CD4-positive, alpha-beta T cell treated with Interleukin-17A for 1 hour (primary cell): ENCODE data around the gene CSNK1E.
A peak's percentile ranks its signal among the peaks of the same experiment; 100 is the strongest.
"Not testable (repeated sequence)": the region's sequence is repeated elsewhere in the genome, so short reads cannot be mapped to it uniquely, and the experiment has no call there.

Experiments
- DNase-seq: peaks from one replicate; pipeline ENCODE4 v3.0.0-alpha.2; 2020

CSNK1E gene

GRCh38 chr22:38317122-38317994 is at the start of gene CSNK1E:
Gene CSNK1E, minus strand, starts transcription at chr22:38317433. Its CDS starts 3,276 bp downstream, at chr22:38314157.
- peak; percentile 82 for DNase-seq

DNA sequence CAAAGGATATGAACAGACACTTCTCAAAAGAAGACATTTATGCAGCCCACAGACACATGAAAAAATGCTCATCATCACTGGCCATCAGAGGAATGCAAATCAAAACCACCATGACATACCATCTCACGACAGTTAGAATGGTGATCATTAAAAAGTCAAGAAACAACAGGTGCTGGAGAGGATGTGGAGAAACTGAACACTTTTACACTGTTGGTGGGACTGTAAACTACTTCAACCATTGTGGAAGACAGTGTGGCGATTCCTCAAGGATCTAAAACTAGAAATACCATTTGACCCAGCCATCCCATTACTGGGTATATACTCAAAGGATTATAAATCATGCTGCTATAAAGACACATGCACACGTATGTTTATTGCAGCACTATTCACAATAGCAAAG is 48.6 kb upstream of the CSNK1E start:
- DNase-seq, result not testable (repeated sequence)

- not testable (repeated sequence) for DNase-seq
Observed at GRCh38 chr22:38365174-38365573, 47.9 kb upstream of the CSNK1E start.

DNA sequence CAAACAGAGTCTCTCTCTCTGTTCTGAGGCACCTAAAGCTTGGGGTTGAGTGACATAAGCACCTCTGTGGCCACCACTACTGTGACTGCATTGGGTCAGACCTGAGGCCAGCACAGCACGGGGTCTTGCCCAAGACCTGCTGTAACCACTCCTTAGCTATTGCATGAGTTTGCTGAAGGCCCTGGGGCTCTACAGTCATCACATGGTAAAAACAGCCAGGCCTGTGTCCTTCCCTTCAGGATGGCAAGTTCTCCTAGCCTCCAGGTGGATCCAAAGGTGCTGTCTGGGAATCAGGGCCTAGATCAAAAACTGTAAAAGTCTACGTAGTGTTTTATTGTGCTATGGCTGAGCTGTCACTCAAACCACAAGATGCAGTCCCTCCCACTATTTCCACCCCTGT is 43.3 kb upstream of the CSNK1E start:
- DNase-seq, result not testable (repeated sequence)

DNA sequence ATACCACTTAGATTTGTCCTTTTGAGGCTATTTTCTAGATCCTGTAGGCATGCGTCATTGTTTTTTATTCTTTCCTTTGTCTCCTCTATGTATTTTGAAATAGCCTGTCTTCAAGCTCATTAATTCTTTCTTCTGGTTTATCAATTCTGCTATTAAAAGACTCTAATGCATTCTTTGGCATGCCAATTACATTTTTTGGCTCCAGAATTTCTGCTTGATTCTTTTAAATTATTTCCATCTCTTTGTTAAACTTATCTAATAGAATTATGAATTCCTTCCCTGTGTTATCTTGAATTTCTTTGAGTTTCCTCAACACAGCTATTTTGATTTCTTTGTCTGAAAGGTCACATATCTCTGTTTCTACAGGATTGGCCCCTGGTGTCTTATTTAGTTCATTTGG is 42.6 kb upstream of the CSNK1E start:
- DNase-seq, result not testable (repeated sequence)

- DNase-seq, result not testable (repeated sequence)
Observed at GRCh38 chr22:38357971-38358370, 40.7 kb upstream of the CSNK1E start.

- no peak for DNase-seq
Observed at GRCh38 chr22:38355275-38355674, 38.0 kb upstream of the CSNK1E start.

DNA sequence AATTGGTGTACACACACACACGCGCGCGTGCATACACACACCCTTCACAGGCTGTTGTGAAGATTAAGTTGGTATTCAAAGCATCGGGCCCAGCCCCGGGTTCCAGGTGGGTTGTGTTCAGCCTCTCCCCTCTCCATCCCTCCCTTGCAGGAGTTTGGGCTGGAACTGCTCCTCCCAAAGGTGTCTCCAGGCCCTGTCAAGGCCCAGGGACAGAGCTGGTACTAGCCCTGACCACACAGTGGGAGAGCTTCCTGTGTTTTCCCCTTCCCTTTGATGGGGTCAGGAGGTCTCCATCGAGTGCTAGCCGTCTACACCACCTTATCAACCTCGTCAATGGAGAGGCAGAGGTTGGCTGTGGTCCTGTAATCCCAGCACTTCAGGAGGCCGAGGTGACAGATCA is 36.5 kb upstream of the CSNK1E start:
- no peak for DNase-seq

- DNase-seq, result peak; percentile 69
Observed at GRCh38 chr22:38353142-38353629, 36.0 kb upstream of the CSNK1E start.

- no peak for DNase-seq
Observed at GRCh38 chr22:38352436-38352835, 35.2 kb upstream of the CSNK1E start.

GRCh38 chr22:38350444-38351359 is 33.5 kb upstream of the CSNK1E start:
- no peak for DNase-seq

DNA sequence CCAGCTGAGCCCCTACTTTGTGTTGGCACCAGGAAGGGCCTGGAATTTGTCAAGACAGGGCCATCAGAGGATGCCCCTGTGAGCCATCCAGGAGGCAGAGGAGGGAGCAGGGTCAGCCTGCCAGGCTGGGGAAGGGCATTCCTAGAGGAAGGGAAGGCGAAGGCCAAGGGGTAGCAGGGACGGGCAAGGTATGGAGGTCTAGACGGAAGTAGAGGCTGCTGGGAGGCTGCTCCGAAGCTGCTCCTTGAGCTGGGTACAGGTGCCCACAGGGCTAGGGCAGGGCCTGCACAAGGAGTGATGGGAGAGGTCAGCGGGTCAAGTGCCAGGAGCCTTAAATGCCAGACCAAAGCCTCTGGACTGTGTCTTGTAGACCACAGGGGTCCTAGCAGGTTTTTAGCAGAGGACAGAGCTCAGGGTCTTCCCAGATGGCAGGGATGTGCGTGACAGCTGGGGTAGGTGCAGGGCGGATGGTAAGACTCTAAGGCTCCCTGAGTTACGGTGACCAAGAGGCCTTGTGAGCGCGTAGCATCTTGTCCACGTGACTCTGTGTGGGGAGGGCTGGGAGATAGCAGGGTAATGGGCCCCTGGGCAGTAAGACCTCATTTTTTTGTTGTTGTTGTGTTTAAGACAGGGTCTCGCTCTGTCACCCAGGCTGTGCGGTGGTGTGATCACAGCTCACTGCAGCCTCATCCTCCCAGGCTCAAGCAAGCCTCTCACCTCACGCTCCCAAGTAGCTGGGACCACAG is 31.7 kb upstream of the CSNK1E start:
- no peak for DNase-seq

GRCh38 chr22:38347944-38348750 is 30.9 kb upstream of the CSNK1E start:
- no peak for DNase-seq

DNA sequence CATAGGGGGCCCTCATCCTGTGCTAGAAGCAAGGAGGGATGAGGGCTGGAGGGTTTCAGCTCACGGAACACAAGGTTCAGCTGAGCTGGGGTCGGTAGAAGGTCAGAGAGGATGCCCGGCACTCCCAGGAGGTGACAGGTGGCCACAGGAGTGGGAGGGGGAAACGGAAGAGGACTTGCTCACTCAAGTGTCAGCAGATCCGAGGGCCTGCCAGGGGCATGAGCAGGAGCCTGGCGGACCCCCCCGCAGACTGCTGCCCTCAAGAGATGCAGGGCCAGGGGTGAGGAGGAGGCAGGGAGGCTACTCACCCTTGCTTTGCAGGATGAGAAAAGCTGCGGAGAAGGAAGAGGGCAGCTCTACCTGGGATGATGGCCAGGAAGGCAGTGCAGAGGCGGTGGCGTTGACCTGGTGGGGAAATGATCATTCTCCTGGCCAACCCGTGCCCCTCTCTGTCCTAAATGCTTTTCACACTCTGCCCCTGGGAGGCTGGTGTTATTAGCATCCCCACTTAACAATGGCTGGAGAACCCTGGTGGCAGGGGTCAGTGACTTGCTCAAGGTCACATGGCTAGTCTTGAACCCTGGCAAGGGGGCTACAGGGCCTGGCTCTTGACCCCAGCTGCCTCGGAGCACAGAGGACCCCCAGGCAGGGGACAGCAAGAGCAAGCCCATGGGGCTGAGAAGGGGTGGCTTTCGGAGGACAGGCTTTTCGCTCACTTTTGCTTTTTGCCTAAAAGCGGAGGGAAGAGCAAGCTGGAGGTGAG is 30.1 kb upstream of the CSNK1E start:
- DNase-seq, result no peak

DNA sequence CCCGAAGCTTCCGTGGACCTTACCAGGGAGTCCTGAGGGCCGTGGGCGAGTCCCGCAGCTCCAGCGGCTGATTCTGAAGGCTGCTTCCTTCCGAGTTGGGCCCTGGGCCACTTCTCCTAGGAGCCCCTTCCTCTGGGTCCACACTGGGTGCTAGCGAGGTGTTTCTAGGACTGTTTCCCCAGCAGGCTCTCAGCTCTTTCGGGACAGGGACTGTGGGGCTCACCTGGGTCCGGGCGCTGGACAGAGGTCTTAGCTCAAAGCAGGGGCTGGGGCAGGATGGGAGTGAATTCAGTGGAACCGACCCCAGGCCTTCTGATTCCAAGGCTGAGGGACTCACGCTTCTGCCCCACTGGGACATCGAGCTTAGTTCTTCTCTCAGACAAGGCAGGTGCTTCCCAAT is 29.3 kb upstream of the CSNK1E start:
- DNase-seq, result no peak

DNA sequence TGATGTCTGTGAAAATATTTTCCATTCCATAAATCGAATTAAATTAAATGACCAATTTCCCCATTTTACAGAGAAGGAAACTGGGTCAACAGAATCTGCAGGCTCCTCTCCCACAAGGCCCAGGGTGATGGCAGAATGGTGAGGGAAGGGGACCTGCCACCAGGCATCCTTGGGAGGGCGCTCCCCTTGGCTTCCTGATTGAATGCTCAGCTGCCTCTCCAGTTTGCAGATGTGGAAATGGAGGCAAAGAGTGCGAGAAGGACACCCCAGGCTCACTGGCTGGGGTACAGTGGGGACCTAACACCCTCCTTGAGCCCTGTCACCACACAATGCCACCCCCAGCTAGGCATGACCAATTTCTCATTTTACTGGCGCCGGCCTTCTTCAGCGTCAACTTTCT is 28.5 kb upstream of the CSNK1E start:
- no peak for DNase-seq

GRCh38 chr22:38339893-38340292 is 22.7 kb upstream of the CSNK1E start:
- not testable (repeated sequence) for DNase-seq

DNA sequence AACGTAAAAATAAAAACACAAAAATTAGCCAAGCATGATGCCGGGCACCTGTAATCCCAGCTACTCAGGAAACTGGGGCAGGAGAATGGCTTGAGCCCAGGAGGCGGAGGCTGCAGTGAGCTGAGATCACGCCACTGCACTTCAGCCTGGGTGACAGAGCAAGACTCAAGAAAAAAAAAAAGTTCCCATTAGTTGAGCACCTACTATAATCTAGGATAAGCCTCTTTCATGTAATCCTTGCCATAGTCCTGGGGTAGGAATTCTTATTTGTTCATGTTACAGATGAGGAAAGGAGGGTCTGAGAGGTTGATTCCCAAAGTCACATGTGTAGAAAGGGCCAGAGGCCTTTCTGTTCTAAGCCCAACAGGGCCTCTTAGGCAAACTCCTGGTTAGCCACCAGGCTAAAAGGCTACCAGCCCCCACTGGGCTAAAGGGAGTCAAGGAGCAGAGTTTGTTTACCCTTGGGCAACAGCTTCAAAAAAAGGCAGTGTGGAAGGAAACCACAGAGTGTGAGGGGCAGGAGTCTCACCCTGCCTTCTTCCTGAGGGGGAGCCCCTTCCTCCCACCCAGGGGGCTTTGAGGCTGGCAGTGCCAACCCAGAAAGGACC is 21.6 kb upstream of the CSNK1E start:
- DNase-seq, result no peak

- DNase-seq, result no peak
Observed at GRCh38 chr22:38336699-38337098, 19.5 kb upstream of the CSNK1E start.

GRCh38 chr22:38335077-38335476 is 17.8 kb upstream of the CSNK1E start:
- DNase-seq, result no peak

DNA sequence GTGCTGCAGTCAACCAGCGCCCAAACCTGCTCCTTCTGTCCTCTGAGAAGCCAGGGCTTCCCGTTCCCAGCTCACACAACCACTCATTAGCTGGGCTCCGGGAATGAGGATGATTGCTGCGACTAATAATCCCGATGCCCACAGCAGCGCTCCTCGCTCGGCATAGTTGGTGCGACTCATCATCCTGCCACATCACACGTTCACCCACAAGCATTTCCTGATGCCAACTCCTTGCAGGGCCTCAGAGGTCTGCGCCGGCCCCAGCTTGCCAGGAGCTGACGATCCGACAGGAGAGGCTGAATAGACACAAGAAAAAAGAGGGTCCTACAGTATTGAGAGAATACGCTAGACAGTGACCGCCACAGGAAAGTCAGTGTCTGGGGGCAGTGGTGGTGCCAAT is 10.6 kb upstream of the CSNK1E start:
- no peak for DNase-seq
